Liver (tissue), 9 donors: ENCODE results near the gene SEMA3E. TPM values are rescaled to one million over a fixed set of nuclear protein-coding genes. Genes with fewer than 3 reads are reported as not detected.

Experiments
- DNase-seq: peaks from one replicate; pipeline ENCODE4 v3.0.0-alpha.2; 2017; ENCODE audit warnings: low spot score
- H3K27ac ChIP-seq, 2 donors: one replicate each; pipeline ENCODE4 v1.7.0; 2013; ENCODE audit warnings: inconsistent platforms in 2 of 2, low read length in 2 of 2, control low read depth in 1 of 2, low read depth in 1 of 2, mild to moderate bottlenecking in 1 of 2
- H3K27me3 ChIP-seq, 4 donors: one replicate each; pipeline versions ENCODE4 v1.6.1 to v1.7.0; 2013; ENCODE audit warnings: low read length in 3 of 4, inconsistent platforms in 1 of 4, mild to moderate bottlenecking in 1 of 4, moderate library complexity in 1 of 4; ENCODE audit not compliant: control insufficient read depth in 4 of 4, insufficient read depth in 4 of 4
- H3K36me3 ChIP-seq, 4 donors: one replicate each; pipeline versions ENCODE4 v1.6.1 to v1.7.0; 2013; ENCODE audit warnings: low read length in 3 of 4, mild to moderate bottlenecking in 3 of 4, low read depth in 1 of 4, moderate library complexity in 1 of 4; ENCODE audit not compliant: control insufficient read depth in 4 of 4, insufficient read depth in 3 of 4
- H3K4me1 ChIP-seq, 4 donors: one replicate each; pipeline versions ENCODE4 v1.6.1 to v1.7.0; 2013; ENCODE audit warnings: low read length in 3 of 4, mild to moderate bottlenecking in 3 of 4, moderate library complexity in 1 of 4; ENCODE audit not compliant: control insufficient read depth in 4 of 4, insufficient read depth in 4 of 4
- H3K4me3 ChIP-seq, 3 donors: one replicate each; pipeline versions ENCODE4 v1.6.1 to v1.7.0; 2013; ENCODE audit warnings: low read length in 3 of 3, control low read depth in 1 of 3, low read depth in 1 of 3, mild to moderate bottlenecking in 1 of 3
- H3K9ac ChIP-seq, 2 donors: one replicate each; pipeline ENCODE4 v1.7.0; 2013; ENCODE audit warnings: low read length in 2 of 2, mild to moderate bottlenecking in 2 of 2, moderate library complexity in 2 of 2, control low read depth in 1 of 2, low read depth in 1 of 2
- H3K9me3 ChIP-seq, 4 donors: one replicate each; pipeline versions ENCODE4 v1.6.1 to v1.7.0; 2013; ENCODE audit warnings: low read length in 3 of 4; ENCODE audit not compliant: control insufficient read depth in 4 of 4
- EGR1 ChIP-seq, 2 donors: IDR thresholded peaks; 2 replicates each; pipeline ENCODE4 v1.6.1; 2016 to 2018; ENCODE audit warnings: antibody characterized with exemption in 2 of 2, low read depth in 2 of 2
- FOXA1 ChIP-seq: IDR thresholded peaks from 2 replicates; pipeline ENCODE4 v1.6.1; 2016; ENCODE audit warnings: antibody characterized with exemption
- FOXA2 ChIP-seq: IDR thresholded peaks from 2 replicates; pipeline ENCODE4 v1.6.1; 2016; ENCODE audit warnings: antibody characterized with exemption
- GABPA ChIP-seq, 2 donors: IDR thresholded peaks in 1 of 2; conservative IDR thresholded peaks in 1 of 2; 2 replicates each; pipeline ENCODE4 v1.6.1; 2016; ENCODE audit warnings: antibody characterized with exemption in 2 of 2, mild to moderate bottlenecking in 1 of 2, moderate library complexity in 1 of 2
- HNF4A ChIP-seq, 2 donors: conservative IDR thresholded peaks; 2 replicates each; pipeline ENCODE4 v1.6.1; 2016; ENCODE audit warnings: antibody characterized with exemption in 2 of 2, mild to moderate bottlenecking in 2 of 2
- HNF4G ChIP-seq: IDR thresholded peaks from 2 replicates; pipeline ENCODE4 v1.6.1; 2016; ENCODE audit warnings: antibody characterized with exemption
- JUND ChIP-seq, 2 donors: IDR thresholded peaks; 2 replicates each; pipeline ENCODE4 v1.6.1; 2016; ENCODE audit warnings: antibody characterized with exemption in 2 of 2
- NR2F2 ChIP-seq: IDR thresholded peaks from 2 replicates; pipeline ENCODE4 v1.6.1; 2016; ENCODE audit warnings: antibody characterized with exemption
- RAD21 ChIP-seq, 2 donors: IDR thresholded peaks; 2 replicates each; pipeline ENCODE4 v1.6.1; 2016; ENCODE audit warnings: antibody characterized with exemption in 2 of 2, mild to moderate bottlenecking in 2 of 2
- RXRA ChIP-seq, 2 donors: IDR thresholded peaks; 2 replicates each; pipeline ENCODE4 v1.6.1; 2017 to 2018; ENCODE audit warnings: antibody characterized with exemption in 2 of 2, mild to moderate bottlenecking in 1 of 2
- SP1 ChIP-seq: IDR thresholded peaks from 2 replicates; pipeline ENCODE4 v1.6.1; 2018; ENCODE audit warnings: antibody characterized with exemption, mild to moderate bottlenecking
- TAF1 ChIP-seq: conservative IDR thresholded peaks from 2 replicates; pipeline ENCODE4 v1.6.1; 2016; ENCODE audit warnings: antibody characterized with exemption, mild to moderate bottlenecking
- YY1 ChIP-seq: IDR thresholded peaks from 2 replicates; pipeline ENCODE4 v1.6.1; 2016; ENCODE audit warnings: antibody characterized with exemption, mild to moderate bottlenecking
- ZBTB33 ChIP-seq: IDR thresholded peaks from 2 replicates; pipeline ENCODE4 v1.6.1; 2016; ENCODE audit warnings: antibody characterized with exemption
- WGBS: extraction: QIAGEN DNeasy Blood & Tissue Kit; methylation state at CpG from one replicate; pipeline ENCODE4 v1.1.7; 2013; 5-methylcytosine and 5-hydroxymethylcytosine counted together
- polyA plus RNA-seq, 2 donors: library from polyadenylated mRNA; stranded (reverse) in 1 of 2; unstranded in 1 of 2; fragments of 200-250 nt in 1 of 2; fragments of >200 nt in 1 of 2; fragmentation: Nextera tagmentation in 1 of 2; extraction: Ambion mirVana in 1 of 2; gene quantifications; one replicate each; pipeline versions ENCODE4 v1.2.1 to v1.2.3, GENCODE V29; 2013 to 2015
- total RNA-seq, 2 donors: library from RNA; depleted of rRNA; stranded (reverse); fragments of >200 nt; gene quantifications; one replicate each; pipeline ENCODE4 v1.2.3, GENCODE V29; 2014
- TF ChIP-seq, protein P1 (sequence below): IDR thresholded peaks from 2 replicates; pipeline ENCODE4 v1.6.1; 2016; ENCODE audit warnings: antibody characterized with exemption
- TF ChIP-seq, protein P2 (sequence below): IDR thresholded peaks from 2 replicates; pipeline ENCODE4 v1.6.1; 2016; ENCODE audit warnings: antibody characterized with exemption
- TF ChIP-seq, protein P3 (sequence below): IDR thresholded peaks from 2 replicates; pipeline ENCODE4 v1.6.1; 2016; ENCODE audit warnings: antibody characterized with exemption, mild to moderate bottlenecking
- donor health status: healthy.
- donor health status: healthy.
- donor health status: healthy.
- donor health status: healthy.
- donor health status: healthy.

The SEMA3E gene
- total and polyA plus RNA-seq, 4 donors: 0.20 to 1.2 (median 0.59) TPM; not detected in 1

- Histone ChIP-seq H3K27me3 (no peaks in the 10 kb centered on the region), H3K9ac (no peak overlapping the region), H3K4me3 (no peak overlapping the region), H3K4me1 (no peaks in the 10 kb centered on the region), H3K36me3 (no peaks in the 10 kb centered on the region), H3K27ac (no peak overlapping the region), H3K9me3 (no peaks in the 10 kb centered on the region)
- 76% methylated on average over 4 of the region's 4 CpGs for WGBS
- no peak for DNase-seq
- TF ChIP-seq EGR1 (IDR thresholded peaks at IDR 0.05; ENCODE audit: low read depth in 2 of 2): no peak
- TF ChIP-seq GABPA (IDR thresholded peaks at IDR 0.05 in 1 of 2, conservative IDR thresholded peaks at IDR 0.05 in 1 of 2): no peak
- TF ChIP-seq, protein P1, sequence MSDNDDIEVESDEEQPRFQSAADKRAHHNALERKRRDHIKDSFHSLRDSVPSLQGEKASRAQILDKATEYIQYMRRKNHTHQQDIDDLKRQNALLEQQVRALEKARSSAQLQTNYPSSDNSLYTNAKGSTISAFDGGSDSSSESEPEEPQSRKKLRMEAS: no peak
- TF ChIP-seq RAD21 (IDR thresholded peaks at IDR 0.05): no peak
- no peak for TF ChIP-seq YY1
- TF ChIP-seq NR2F2: no peak
- TF ChIP-seq ZBTB33: no peak
- TF ChIP-seq HNF4G: no peak
- no peak for TF ChIP-seq HNF4A (conservative IDR thresholded peaks at IDR 0.05)
- no peak for TF ChIP-seq JUND (IDR thresholded peaks at IDR 0.05)
- TF ChIP-seq, protein P2, sequence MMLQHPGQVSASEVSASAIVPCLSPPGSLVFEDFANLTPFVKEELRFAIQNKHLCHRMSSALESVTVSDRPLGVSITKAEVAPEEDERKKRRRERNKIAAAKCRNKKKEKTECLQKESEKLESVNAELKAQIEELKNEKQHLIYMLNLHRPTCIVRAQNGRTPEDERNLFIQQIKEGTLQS: no peak
- TF ChIP-seq FOXA1: no peak
- TF ChIP-seq FOXA2: no peak
- TF ChIP-seq, protein P3, sequence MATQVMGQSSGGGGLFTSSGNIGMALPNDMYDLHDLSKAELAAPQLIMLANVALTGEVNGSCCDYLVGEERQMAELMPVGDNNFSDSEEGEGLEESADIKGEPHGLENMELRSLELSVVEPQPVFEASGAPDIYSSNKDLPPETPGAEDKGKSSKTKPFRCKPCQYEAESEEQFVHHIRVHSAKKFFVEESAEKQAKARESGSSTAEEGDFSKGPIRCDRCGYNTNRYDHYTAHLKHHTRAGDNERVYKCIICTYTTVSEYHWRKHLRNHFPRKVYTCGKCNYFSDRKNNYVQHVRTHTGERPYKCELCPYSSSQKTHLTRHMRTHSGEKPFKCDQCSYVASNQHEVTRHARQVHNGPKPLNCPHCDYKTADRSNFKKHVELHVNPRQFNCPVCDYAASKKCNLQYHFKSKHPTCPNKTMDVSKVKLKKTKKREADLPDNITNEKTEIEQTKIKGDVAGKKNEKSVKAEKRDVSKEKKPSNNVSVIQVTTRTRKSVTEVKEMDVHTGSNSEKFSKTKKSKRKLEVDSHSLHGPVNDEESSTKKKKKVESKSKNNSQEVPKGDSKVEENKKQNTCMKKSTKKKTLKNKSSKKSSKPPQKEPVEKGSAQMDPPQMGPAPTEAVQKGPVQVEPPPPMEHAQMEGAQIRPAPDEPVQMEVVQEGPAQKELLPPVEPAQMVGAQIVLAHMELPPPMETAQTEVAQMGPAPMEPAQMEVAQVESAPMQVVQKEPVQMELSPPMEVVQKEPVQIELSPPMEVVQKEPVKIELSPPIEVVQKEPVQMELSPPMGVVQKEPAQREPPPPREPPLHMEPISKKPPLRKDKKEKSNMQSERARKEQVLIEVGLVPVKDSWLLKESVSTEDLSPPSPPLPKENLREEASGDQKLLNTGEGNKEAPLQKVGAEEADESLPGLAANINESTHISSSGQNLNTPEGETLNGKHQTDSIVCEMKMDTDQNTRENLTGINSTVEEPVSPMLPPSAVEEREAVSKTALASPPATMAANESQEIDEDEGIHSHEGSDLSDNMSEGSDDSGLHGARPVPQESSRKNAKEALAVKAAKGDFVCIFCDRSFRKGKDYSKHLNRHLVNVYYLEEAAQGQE: no peak
- TF ChIP-seq SP1: no peak
- no peak for TF ChIP-seq RXRA (IDR thresholded peaks at IDR 0.05)
- no peak for TF ChIP-seq TAF1
These were observed 124.5 kb downstream of the SEMA3E start for GRCh38 chr7:83524277-83525075.

- H3K9ac ChIP-seq: no peak overlapping the region
- WGBS: 18% methylated on average over 2 of the region's 2 CpGs
- no peaks in the 10 kb centered on the region for H3K4me1 ChIP-seq
- H3K36me3 ChIP-seq: no peaks in the 10 kb centered on the region
- no peaks in the 10 kb centered on the region for H3K9me3 ChIP-seq
- H3K27ac ChIP-seq: no peak overlapping the region
- DNase-seq: no peak
- TF ChIP-seq NR2F2 (no peak), GABPA (IDR thresholded peaks at IDR 0.05 in 1 of 2, conservative IDR thresholded peaks at IDR 0.05 in 1 of 2) (no peak), EGR1 (IDR thresholded peaks at IDR 0.05; ENCODE audit: low read depth in 2 of 2) (no peak)
- no peaks in the 10 kb centered on the region for H3K27me3 ChIP-seq
- H3K4me3 ChIP-seq: no peak overlapping the region
These were observed 128.2 kb downstream of the SEMA3E start for GRCh38 chr7:83520726-83521125.
